ENCODE measurements around the gene SIRT3.

Gene SIRT3

DNA sequence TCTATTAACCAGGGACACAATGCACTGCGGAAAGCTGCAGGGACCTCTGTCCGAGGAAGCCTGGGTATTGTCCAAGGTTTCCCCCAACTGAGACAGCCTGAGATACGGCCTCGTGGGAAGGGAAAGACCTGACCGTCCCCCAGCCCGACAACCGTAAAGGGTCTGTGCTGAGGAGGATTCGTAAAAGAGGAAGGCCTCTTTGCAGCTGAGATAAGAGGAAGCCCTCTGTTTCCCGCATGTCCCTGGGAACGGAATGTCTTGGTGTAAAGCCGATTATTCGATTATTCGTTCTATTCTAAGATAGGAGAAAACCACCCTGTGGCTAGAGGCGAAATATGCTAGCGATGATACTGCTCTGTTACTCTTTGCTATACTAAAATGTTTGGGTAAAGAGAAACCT is 34.2 kb downstream of the SIRT3 start:
- H3K36me3 ChIP-seq (ENCODE audit: control insufficient read depth in 2 of 2, insufficient read depth in 1 of 2, low read length in 2 of 2) = peaks cover 0 to 33% of the 10 kb centered on the region in 2 experiments; a peak in 1 of 3 replicates
- POLR2A ChIA-PET = no interaction called here
- TF ChIP-seq ZNF121 (tag by site-specific recombination; IDR thresholded peaks at IDR 0.05) = no peak
- no peak for TF ChIP-seq ZNF394 (tag by site-specific recombination; IDR thresholded peaks at IDR 0.05; ENCODE audit: borderline replicate concordance)
- TF ChIP-seq, protein P1, sequence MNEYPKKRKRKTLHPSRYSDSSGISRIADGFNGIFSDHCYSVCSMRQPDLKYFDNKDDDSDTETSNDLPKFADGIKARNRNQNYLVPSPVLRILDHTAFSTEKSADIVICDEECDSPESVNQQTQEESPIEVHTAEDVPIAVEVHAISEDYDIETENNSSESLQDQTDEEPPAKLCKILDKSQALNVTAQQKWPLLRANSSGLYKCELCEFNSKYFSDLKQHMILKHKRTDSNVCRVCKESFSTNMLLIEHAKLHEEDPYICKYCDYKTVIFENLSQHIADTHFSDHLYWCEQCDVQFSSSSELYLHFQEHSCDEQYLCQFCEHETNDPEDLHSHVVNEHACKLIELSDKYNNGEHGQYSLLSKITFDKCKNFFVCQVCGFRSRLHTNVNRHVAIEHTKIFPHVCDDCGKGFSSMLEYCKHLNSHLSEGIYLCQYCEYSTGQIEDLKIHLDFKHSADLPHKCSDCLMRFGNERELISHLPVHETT (tag by site-specific recombination; IDR thresholded peaks at IDR 0.05) = no peak
- no peak for TF ChIP-seq ZNF785 (tag by site-specific recombination; IDR thresholded peaks at IDR 0.05)
- no peak for TF ChIP-seq ZNF184 (tag by site-specific recombination; IDR thresholded peaks at IDR 0.05)
- TF ChIP-seq KLF8 (tag by site-specific recombination; IDR thresholded peaks at IDR 0.05) = no peak
- no peak for TF ChIP-seq ZNF155 (tag by site-specific recombination; IDR thresholded peaks at IDR 0.05)
- no peak for TF ChIP-seq SP2 (tag by site-specific recombination; IDR thresholded peaks at IDR 0.05)
- TF ChIP-seq, protein P2, sequence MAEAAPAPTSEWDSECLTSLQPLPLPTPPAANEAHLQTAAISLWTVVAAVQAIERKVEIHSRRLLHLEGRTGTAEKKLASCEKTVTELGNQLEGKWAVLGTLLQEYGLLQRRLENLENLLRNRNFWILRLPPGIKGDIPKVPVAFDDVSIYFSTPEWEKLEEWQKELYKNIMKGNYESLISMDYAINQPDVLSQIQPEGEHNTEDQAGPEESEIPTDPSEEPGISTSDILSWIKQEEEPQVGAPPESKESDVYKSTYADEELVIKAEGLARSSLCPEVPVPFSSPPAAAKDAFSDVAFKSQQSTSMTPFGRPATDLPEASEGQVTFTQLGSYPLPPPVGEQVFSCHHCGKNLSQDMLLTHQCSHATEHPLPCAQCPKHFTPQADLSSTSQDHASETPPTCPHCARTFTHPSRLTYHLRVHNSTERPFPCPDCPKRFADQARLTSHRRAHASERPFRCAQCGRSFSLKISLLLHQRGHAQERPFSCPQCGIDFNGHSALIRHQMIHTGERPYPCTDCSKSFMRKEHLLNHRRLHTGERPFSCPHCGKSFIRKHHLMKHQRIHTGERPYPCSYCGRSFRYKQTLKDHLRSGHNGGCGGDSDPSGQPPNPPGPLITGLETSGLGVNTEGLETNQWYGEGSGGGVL (tag by site-specific recombination; IDR thresholded peaks at IDR 0.05) = no peak
- no peak for TF ChIP-seq ZNF621 (tag by site-specific recombination; IDR thresholded peaks at IDR 0.05)
- TF ChIP-seq GLIS1 (tag by site-specific recombination; IDR thresholded peaks at IDR 0.05) = no peak
- TF ChIP-seq, protein P3, sequence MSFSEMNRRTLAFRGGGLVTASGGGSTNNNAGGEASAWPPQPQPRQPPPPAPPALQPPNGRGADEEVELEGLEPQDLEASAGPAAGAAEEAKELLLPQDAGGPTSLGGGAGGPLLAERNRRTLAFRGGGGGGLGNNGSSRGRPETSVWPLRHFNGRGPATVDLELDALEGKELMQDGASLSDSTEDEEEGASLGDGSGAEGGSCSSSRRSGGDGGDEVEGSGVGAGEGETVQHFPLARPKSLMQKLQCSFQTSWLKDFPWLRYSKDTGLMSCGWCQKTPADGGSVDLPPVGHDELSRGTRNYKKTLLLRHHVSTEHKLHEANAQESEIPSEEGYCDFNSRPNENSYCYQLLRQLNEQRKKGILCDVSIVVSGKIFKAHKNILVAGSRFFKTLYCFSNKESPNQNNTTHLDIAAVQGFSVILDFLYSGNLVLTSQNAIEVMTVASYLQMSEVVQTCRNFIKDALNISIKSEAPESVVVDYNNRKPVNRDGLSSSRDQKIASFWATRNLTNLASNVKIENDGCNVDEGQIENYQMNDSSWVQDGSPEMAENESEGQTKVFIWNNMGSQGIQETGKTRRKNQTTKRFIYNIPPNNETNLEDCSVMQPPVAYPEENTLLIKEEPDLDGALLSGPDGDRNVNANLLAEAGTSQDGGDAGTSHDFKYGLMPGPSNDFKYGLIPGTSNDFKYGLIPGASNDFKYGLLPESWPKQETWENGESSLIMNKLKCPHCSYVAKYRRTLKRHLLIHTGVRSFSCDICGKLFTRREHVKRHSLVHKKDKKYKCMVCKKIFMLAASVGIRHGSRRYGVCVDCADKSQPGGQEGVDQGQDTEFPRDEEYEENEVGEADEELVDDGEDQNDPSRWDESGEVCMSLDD (tag by site-specific recombination; IDR thresholded peaks at IDR 0.05) = no peak
- no peak for TF ChIP-seq KLF1 (tag by site-specific recombination; IDR thresholded peaks at IDR 0.05)
- TF ChIP-seq ZNF626 (tag by site-specific recombination; IDR thresholded peaks at IDR 0.05) = no peak
- TF ChIP-seq, protein P4, sequence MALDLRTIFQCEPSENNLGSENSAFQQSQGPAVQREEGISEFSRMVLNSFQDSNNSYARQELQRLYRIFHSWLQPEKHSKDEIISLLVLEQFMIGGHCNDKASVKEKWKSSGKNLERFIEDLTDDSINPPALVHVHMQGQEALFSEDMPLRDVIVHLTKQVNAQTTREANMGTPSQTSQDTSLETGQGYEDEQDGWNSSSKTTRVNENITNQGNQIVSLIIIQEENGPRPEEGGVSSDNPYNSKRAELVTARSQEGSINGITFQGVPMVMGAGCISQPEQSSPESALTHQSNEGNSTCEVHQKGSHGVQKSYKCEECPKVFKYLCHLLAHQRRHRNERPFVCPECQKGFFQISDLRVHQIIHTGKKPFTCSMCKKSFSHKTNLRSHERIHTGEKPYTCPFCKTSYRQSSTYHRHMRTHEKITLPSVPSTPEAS (tag by site-specific recombination; IDR thresholded peaks at IDR 0.05) = no peak
- no peak for TF ChIP-seq ZNF585B (tag by site-specific recombination; IDR thresholded peaks at IDR 0.05)
- TF ChIP-seq, protein P5, sequence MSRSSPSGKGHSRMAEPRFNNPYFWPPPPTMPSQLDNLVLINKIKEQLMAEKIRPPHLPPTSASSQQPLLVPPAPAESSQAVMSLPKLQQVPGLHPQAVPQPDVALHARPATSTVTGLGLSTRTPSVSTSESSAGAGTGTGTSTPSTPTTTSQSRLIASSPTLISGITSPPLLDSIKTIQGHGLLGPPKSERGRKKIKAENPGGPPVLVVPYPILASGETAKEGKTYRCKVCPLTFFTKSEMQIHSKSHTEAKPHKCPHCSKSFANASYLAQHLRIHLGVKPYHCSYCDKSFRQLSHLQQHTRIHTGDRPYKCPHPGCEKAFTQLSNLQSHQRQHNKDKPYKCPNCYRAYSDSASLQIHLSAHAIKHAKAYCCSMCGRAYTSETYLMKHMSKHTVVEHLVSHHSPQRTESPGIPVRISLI (tag by site-specific recombination; IDR thresholded peaks at IDR 0.05) = no peak
- TF ChIP-seq, protein P6, sequence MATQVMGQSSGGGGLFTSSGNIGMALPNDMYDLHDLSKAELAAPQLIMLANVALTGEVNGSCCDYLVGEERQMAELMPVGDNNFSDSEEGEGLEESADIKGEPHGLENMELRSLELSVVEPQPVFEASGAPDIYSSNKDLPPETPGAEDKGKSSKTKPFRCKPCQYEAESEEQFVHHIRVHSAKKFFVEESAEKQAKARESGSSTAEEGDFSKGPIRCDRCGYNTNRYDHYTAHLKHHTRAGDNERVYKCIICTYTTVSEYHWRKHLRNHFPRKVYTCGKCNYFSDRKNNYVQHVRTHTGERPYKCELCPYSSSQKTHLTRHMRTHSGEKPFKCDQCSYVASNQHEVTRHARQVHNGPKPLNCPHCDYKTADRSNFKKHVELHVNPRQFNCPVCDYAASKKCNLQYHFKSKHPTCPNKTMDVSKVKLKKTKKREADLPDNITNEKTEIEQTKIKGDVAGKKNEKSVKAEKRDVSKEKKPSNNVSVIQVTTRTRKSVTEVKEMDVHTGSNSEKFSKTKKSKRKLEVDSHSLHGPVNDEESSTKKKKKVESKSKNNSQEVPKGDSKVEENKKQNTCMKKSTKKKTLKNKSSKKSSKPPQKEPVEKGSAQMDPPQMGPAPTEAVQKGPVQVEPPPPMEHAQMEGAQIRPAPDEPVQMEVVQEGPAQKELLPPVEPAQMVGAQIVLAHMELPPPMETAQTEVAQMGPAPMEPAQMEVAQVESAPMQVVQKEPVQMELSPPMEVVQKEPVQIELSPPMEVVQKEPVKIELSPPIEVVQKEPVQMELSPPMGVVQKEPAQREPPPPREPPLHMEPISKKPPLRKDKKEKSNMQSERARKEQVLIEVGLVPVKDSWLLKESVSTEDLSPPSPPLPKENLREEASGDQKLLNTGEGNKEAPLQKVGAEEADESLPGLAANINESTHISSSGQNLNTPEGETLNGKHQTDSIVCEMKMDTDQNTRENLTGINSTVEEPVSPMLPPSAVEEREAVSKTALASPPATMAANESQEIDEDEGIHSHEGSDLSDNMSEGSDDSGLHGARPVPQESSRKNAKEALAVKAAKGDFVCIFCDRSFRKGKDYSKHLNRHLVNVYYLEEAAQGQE (tag by site-specific recombination; IDR thresholded peaks at IDR 0.05) = no peak
- CTCF ChIA-PET = no interaction called here
- no peak overlapping the region for H3K27ac ChIP-seq (ENCODE audit: extremely low read depth, low read depth, low read length)
- H3K4me1 ChIP-seq (ENCODE audit: control insufficient read depth, insufficient read depth, low read length) = no peaks in the 10 kb centered on the region
- H3K9me3 ChIP-seq (ENCODE audit: control insufficient read depth, insufficient read depth, low read depth, low read length) = no peaks in the 10 kb centered on the region
- no peak overlapping the region for H3K4me3 ChIP-seq (ENCODE audit: low read depth, low read length)
